HG03196 (cell line): Measurements from ENCODE around the gene ZNF30.
"Not testable (repeated sequence)": the region's sequence is repeated elsewhere in the genome, so short reads cannot be mapped to it uniquely, and the experiment has no call there.

Experiments used
- ATAC-seq: cut with Tn5 transposase; IDR thresholded peaks from one replicate; pipeline ENCODE4 v1.9.1; 2021; ENCODE audit not compliant: unreplicated experiment

ZNF30 gene

GRCh38 chr19:34985249-34986022 is 58.7 kb downstream of the ZNF30 start:
- no peak for ATAC-seq

- ATAC-seq, result no peak
Observed at GRCh38 chr19:34988119-34988518, 61.4 kb downstream of the ZNF30 start.

GRCh38 chr19:34989298-34989697 is 62.6 kb downstream of the ZNF30 start:
- ATAC-seq, result no peak

- ATAC-seq, result no peak
Observed at GRCh38 chr19:34990578-34991192, 64.0 kb downstream of the ZNF30 start.

GRCh38 chr19:34991542-34992333 is 65.0 kb downstream of the ZNF30 start:
- no peak for ATAC-seq

GRCh38 chr19:34992582-34992981 is 65.9 kb downstream of the ZNF30 start:
- not testable (repeated sequence) for ATAC-seq

GRCh38 chr19:34994286-34994642 is 67.6 kb downstream of the ZNF30 start:
- no peak for ATAC-seq
